ENCODE results near the gene ROBO2.

Gene ROBO2

GRCh38 chr3:77682162-77682561 lies 642.3 kb downstream of the ROBO2 start:
- DNase-seq (ENCODE audit: low read depth in 2 of 2) = no peak

- no peak for DNase-seq (ENCODE audit: low read depth in 2 of 2)
Observed at GRCh38 chr3:77684115-77684514, 644.2 kb downstream of the ROBO2 start.

- DNase-seq (ENCODE audit: low read depth in 2 of 2) = no peak
Observed at GRCh38 chr3:77685713-77686112, 645.8 kb downstream of the ROBO2 start.

- DNase-seq (ENCODE audit: low read depth in 2 of 2) = no peak
Observed at GRCh38 chr3:77686560-77686959, 646.7 kb downstream of the ROBO2 start.

- no peak for DNase-seq (ENCODE audit: low read depth in 2 of 2)
Observed at GRCh38 chr3:77687545-77687944, 647.6 kb downstream of the ROBO2 start.

GRCh38 chr3:77690284-77690845 lies 650.5 kb downstream of the ROBO2 start:
- no peak for DNase-seq (ENCODE audit: low read depth in 2 of 2)

GRCh38 chr3:77693147-77693546 lies 653.2 kb downstream of the ROBO2 start:
- DNase-seq (ENCODE audit: low read depth in 2 of 2) = no peak

- no peak for DNase-seq (ENCODE audit: low read depth in 2 of 2)
Observed at GRCh38 chr3:77699125-77699691, 659.3 kb downstream of the ROBO2 start.

Measured in stimulated activated CD8-positive, alpha-beta memory T cell treated with anti-CD3 and anti-CD28 coated beads, Interleukin-2, amount 100 ng/mL, for 1 hour (primary cell).